Measurements from ENCODE around the gene GRM8. TPM values are rescaled to one million over a fixed set of nuclear protein-coding genes. Genes with fewer than 3 reads are reported as not detected.
A peak's percentile ranks its signal among the peaks of the same experiment; 100 is the strongest.

GRM8 gene
- total RNA-seq, 1 experiment from 2014 or later, result not detected

DNA sequence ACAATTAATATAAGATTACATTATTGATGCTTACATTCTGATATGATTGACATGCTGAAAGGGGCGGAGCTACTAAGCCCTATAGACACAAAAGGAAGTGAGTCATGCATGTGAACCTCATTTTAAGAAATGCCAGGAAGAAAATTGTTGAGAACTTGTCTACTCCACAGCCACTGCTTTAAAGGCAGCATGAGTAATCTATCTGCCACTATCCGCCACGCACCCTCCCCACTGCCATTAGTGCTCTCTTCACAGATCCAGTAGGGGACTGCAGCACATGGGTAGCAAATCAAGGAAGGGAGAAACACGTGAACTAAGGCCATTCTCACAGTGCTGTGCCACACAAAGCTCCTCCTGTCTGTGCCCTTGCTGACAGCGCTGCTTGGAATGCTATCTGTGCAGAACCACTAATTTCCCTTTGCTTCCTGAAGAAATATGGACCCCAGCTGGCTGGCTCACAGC lies 524.8 kb downstream of the GRM8 start:
- Histone ChIP-seq H2AFZ (ENCODE audit: low read length) (no peak overlapping the region), H3K27me3 (ENCODE audit: low read length) (no peaks in the 10 kb centered on the region), H3K79me2 (ENCODE audit: low read length) (no peaks in the 10 kb centered on the region), H3K4me1 (ENCODE audit: insufficient read depth, low read length) (no peaks in the 10 kb centered on the region), H3K36me3 (ENCODE audit: low read depth, low read length) (no peaks in the 10 kb centered on the region), H3K4me3 (ENCODE audit: low read length) (no peak overlapping the region), H4K20me1 (ENCODE audit: low read length) (no peaks in the 10 kb centered on the region), H3K9me3 (ENCODE audit: low read length) (no peaks in the 10 kb centered on the region), H3K9ac (ENCODE audit: low read length) (no peak overlapping the region), H3K4me2 (ENCODE audit: low read length) (no peak overlapping the region), H3K27ac (ENCODE audit: low read length) (no peak overlapping the region), H3K9me2 (replicated peaks; ENCODE audit: low read length) (no peaks in the 10 kb centered on the region), H3F3A (ENCODE audit: low read length, unreplicated experiment) (no peaks in the 10 kb centered on the region)
- peak; percentile 46; the same call in 1 of the 2 replicates for ATAC-seq
- intact Hi-C loops (cut with micrococcal nuclease), result no loop called here
- ChIA-PET POLR2A (ENCODE audit: unreplicated experiment) (no interaction called here), CTCF (no interaction called here)
- no peak for TF ChIP-seq EZH2 (IDR thresholded peaks at IDR 0.05; ENCODE audit: low read length, unreplicated experiment)
- TF ChIP-seq, protein P1, sequence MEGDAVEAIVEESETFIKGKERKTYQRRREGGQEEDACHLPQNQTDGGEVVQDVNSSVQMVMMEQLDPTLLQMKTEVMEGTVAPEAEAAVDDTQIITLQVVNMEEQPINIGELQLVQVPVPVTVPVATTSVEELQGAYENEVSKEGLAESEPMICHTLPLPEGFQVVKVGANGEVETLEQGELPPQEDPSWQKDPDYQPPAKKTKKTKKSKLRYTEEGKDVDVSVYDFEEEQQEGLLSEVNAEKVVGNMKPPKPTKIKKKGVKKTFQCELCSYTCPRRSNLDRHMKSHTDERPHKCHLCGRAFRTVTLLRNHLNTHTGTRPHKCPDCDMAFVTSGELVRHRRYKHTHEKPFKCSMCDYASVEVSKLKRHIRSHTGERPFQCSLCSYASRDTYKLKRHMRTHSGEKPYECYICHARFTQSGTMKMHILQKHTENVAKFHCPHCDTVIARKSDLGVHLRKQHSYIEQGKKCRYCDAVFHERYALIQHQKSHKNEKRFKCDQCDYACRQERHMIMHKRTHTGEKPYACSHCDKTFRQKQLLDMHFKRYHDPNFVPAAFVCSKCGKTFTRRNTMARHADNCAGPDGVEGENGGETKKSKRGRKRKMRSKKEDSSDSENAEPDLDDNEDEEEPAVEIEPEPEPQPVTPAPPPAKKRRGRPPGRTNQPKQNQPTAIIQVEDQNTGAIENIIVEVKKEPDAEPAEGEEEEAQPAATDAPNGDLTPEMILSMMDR (conservative IDR thresholded peaks at IDR 0.05; ENCODE audit: low read depth, low read length), result no peak
- TF ChIP-seq EZH2phosphoT487 (IDR thresholded peaks at IDR 0.05; ENCODE audit: borderline replicate concordance, low read length), result no peak
- peak; percentile 2 for DNase-seq
- BruUV-seq (replicated peaks), result no TSS peak

DNA sequence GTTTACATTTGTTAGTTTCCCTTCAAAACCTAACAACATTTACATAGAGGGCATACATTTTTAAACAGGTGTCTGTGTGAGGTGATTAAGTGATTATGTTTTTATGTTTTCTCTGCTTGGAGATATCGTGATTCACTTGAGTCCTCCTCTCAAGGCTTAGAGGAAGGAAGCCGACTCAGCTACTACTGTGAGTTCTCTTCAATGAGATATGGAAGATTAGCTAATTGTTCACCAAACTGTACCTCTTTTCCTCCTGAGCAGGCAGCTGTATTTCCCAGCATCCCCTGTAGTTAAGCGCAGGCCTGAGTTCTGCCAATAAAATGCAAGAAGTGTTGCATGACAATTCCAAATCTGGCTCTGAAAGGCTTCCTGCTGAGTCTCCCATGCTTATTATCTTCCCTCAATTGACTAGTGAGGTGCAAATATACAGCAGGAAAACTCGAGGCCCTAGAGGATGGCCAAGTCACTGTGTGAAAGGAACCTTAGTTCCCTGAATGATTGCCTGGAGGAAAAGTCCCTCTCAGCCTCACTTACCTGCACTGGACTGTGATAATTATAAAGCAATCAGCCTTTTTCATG lies 528.7 kb downstream of the GRM8 start:
- no peaks in the 10 kb centered on the region for H4K20me1 ChIP-seq (ENCODE audit: low read length)
- no peaks in the 10 kb centered on the region for H3K4me1 ChIP-seq (ENCODE audit: insufficient read depth, low read length)
- DNase-seq (no peak), ATAC-seq (no peak)
- BruUV-seq (replicated peaks), result no TSS peak
- no peaks in the 10 kb centered on the region for H3K36me3 ChIP-seq (ENCODE audit: low read depth, low read length)
- TF ChIP-seq EZH2phosphoT487 (IDR thresholded peaks at IDR 0.05; ENCODE audit: borderline replicate concordance, low read length), result no peak
- TF ChIP-seq EZH2 (IDR thresholded peaks at IDR 0.05; ENCODE audit: low read length, unreplicated experiment), result no peak
- TF ChIP-seq, protein P1 (conservative IDR thresholded peaks at IDR 0.05; ENCODE audit: low read depth, low read length), result no peak
- H3K9me3 ChIP-seq (ENCODE audit: low read length), result no peaks in the 10 kb centered on the region
- no peaks in the 10 kb centered on the region for H3K79me2 ChIP-seq (ENCODE audit: low read length)
- H3K4me3 ChIP-seq (ENCODE audit: low read length), result no peak overlapping the region
- H3K27me3 ChIP-seq (ENCODE audit: low read length), result no peaks in the 10 kb centered on the region
- intact Hi-C loops (cut with micrococcal nuclease), result no loop called here
- no peak overlapping the region for H3K4me2 ChIP-seq (ENCODE audit: low read length)
- H3K9ac ChIP-seq (ENCODE audit: low read length), result no peak overlapping the region
- H3K9me2 ChIP-seq (replicated peaks; ENCODE audit: low read length), result no peaks in the 10 kb centered on the region
- no peak overlapping the region for H2AFZ ChIP-seq (ENCODE audit: low read length)
- H3K27ac ChIP-seq (ENCODE audit: low read length), result no peak overlapping the region
- POLR2A ChIA-PET (ENCODE audit: unreplicated experiment), result no interaction called here
- CTCF ChIA-PET, result no interaction called here
- no peaks in the 10 kb centered on the region for H3F3A ChIP-seq (ENCODE audit: low read length, unreplicated experiment)

DNA sequence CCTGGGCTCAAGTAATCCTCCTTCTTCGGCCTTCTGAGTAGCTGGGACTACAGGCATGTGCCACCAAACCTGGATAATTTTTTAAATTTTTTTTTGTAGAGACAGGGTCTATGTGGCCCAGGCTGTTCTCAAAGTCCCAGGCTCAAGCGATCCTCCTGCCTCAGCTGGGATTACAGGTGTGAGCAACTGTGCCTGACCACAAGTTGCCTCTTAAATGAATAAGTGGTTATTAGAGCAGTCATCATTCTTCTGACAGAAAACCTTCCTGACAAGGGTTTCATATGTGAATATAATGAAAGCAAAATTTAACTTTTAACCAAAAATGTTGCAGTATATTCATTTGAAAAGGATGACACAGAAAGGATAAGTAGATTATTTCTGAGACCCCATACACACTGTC lies 532.5 kb downstream of the GRM8 start:
- CTCF ChIA-PET, result no interaction called here
- no peaks in the 10 kb centered on the region for H3F3A ChIP-seq (ENCODE audit: low read length, unreplicated experiment)
- no peaks in the 10 kb centered on the region for H3K9me2 ChIP-seq (replicated peaks; ENCODE audit: low read length)
- ATAC-seq, result no peak
- no peaks in the 10 kb centered on the region for H3K27me3 ChIP-seq (ENCODE audit: low read length)
- H3K36me3 ChIP-seq (ENCODE audit: low read depth, low read length), result no peaks in the 10 kb centered on the region
- H3K4me1 ChIP-seq (ENCODE audit: insufficient read depth, low read length), result no peaks in the 10 kb centered on the region
- H3K9ac ChIP-seq (ENCODE audit: low read length), result no peak overlapping the region
- H3K4me3 ChIP-seq (ENCODE audit: low read length), result no peak overlapping the region
- TF ChIP-seq, protein P1 (conservative IDR thresholded peaks at IDR 0.05; ENCODE audit: low read depth, low read length), result no peak
- no peak for TF ChIP-seq EZH2 (IDR thresholded peaks at IDR 0.05; ENCODE audit: low read length, unreplicated experiment)
- no peak for TF ChIP-seq EZH2phosphoT487 (IDR thresholded peaks at IDR 0.05; ENCODE audit: borderline replicate concordance, low read length)
- no peak for DNase-seq
- BruUV-seq (replicated peaks), result no TSS peak
- intact Hi-C loops (cut with micrococcal nuclease), result no loop called here
- H3K79me2 ChIP-seq (ENCODE audit: low read length), result no peaks in the 10 kb centered on the region
- no peak overlapping the region for H2AFZ ChIP-seq (ENCODE audit: low read length)
- POLR2A ChIA-PET (ENCODE audit: unreplicated experiment), result no interaction called here
- H3K4me2 ChIP-seq (ENCODE audit: low read length), result no peak overlapping the region
- H3K9me3 ChIP-seq (ENCODE audit: low read length), result no peaks in the 10 kb centered on the region
- H4K20me1 ChIP-seq (ENCODE audit: low read length), result no peaks in the 10 kb centered on the region
- no peak overlapping the region for H3K27ac ChIP-seq (ENCODE audit: low read length)

Measured in PC-3 (cell line).